Ovary (tissue), 9 donors: ENCODE data around the gene PPIF. TPM values are rescaled to one million over a fixed set of nuclear protein-coding genes. Genes with fewer than 3 reads are reported as not detected.

Source experiments
- DNase-seq, 5 donors: peaks; one replicate each; pipeline ENCODE4 v3.0.0-alpha.2; 2019 to 2020
- H3K27ac ChIP-seq, 2 donors: fragments of 200-600 bp; one replicate each; pipeline versions ENCODE4 v1.5.1 to v1.8.0; 2019 to 2022
- H3K27me3 ChIP-seq: fragments of 200-600 bp; one replicate; pipeline ENCODE4 v1.8.0; 2022
- H3K36me3 ChIP-seq: fragments of 200-600 bp; sonication (generic); one replicate; pipeline ENCODE4 v1.5.1; 2019
- H3K4me1 ChIP-seq: one replicate; pipeline ENCODE4 v1.8.1; 2013; ENCODE audit warnings: mild to moderate bottlenecking, moderate library complexity; ENCODE audit not compliant: insufficient read depth
- H3K4me3 ChIP-seq: fragments of 200-600 bp; sonication (generic); one replicate; pipeline ENCODE4 v1.5.1; 2017
- H3K9me3 ChIP-seq, 2 donors: fragments of 200-600 bp in 1 of 2; sonication (generic) in 1 of 2; one replicate each; pipeline versions ENCODE4 v1.5.1 to v1.8.1; 2013 to 2019; ENCODE audit warnings: mild to moderate bottlenecking in 1 of 2, moderate library complexity in 1 of 2
- EP300 ChIP-seq: sonication (generic); formaldehyde crosslinking; IDR thresholded peaks from one replicate; pipeline ENCODE4 v1.6.1; 2017; ENCODE audit warnings: antibody characterized with exemption
- POLR2A ChIP-seq: fragments of 450-650 bp; IDR thresholded peaks from one replicate; pipeline ENCODE4 v1.6.1; 2017; ENCODE audit warnings: antibody characterized with exemption, mild to moderate bottlenecking, moderate library complexity
- WGBS, 3 donors: extraction: QIAGEN DNeasy Blood & Tissue Kit in 1 of 3; methylation state at CpG; one replicate each; pipeline versions ENCODE4 v1.1.5 to v1.1.7; 2013 to 2017; 5-methylcytosine and 5-hydroxymethylcytosine counted together
- intact Hi-C, 4 donors: fragments of 100-400 bp; cut with DNase I; formaldehyde crosslinking; loops; one replicate each; pipeline versions ENCODE4 v1.11.0 to v1.15.1; 2022 to 2023
- polyA plus RNA-seq, 2 donors: library from polyadenylated mRNA; stranded (reverse); fragments of 200-250 nt in 1 of 2; fragments of 350-450 nt in 1 of 2; fragmentation: Illumina TruSeq in 1 of 2; extraction: RNeasy Lipid Tissue Mini Kit (QIAGEN cat#74804) in 1 of 2; gene quantifications; one replicate each; pipeline ENCODE4 v1.2.3, GENCODE V29; 2013 to 2014
- total RNA-seq, 7 donors: library from RNA; depleted of rRNA in 2 of 7; stranded (reverse); fragments of >200 nt in 2 of 7; fragmentation: NEBNext Ultra II Directional in 3 of 7; extraction: Animal tissue kit (Norgen Biotek cat#: 25700) in 3 of 7; gene quantifications; one replicate each; pipeline versions ENCODE4 v1.1.0 to v1.2.4, GENCODE V29; 2016 to 2023
- TF ChIP-seq, protein P1 (sequence below), 3 donors: fragments of 450-650 bp in 2 of 3; fragments of 200-600 bp in 1 of 3; IDR thresholded peaks; one replicate each; pipeline versions ENCODE4 v1.5.1 to v1.8.0; 2016 to 2022; ENCODE audit warnings: antibody characterized with exemption in 3 of 3, mild to moderate bottlenecking in 1 of 3
- donor health status: DM: no; HTN: no; CAD: no; lungs with moderate emphysema.
- donor health status: DM: no; HTN: no; CAD: no.
- donor health status: Bipolar disorder and iron deficiency.
- donor health status: DM: yes; HTN: yes; CAD: no.
- donor health status: DM: no; HTN: no; CAD: no.
- donor health status: DM: yes; HTN: yes; CAD: no.

PPIF gene
- total and polyA plus RNA-seq, 9 donors = 15.5 to 64.3 (median 32.3) TPM

DNA sequence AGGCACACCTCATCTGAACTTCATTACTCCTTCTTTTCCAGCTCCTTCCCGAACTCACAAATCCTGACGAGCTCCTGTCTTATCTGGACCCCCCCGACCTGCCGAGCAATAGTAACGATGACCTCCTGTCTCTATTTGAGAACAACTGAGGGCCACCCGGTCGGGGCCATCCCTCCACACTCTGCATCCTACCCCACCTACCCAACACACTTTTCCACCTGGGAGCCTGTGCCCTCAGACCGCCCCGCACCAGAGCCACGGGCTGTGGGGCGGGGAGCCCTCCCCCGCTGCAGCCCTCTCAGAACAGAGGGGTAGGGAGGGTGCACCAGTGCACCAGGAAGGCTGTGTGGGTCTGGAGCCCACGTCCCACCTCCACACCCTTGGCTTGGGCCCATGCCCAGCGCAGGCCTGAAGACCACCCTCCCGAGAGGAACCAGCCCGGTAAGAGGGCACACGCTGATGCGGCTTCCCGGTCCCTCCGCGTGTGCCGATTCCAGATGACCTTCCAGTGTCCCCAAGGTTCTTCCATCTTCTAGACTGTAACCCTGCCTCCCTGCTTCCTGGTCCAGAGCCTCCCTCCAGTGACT, 34.6 kb upstream of the PPIF start:
- intact Hi-C loops = no loop called here
- TF ChIP-seq POLR2A (no peak), EP300 (no peak)
- TF ChIP-seq, protein P1, sequence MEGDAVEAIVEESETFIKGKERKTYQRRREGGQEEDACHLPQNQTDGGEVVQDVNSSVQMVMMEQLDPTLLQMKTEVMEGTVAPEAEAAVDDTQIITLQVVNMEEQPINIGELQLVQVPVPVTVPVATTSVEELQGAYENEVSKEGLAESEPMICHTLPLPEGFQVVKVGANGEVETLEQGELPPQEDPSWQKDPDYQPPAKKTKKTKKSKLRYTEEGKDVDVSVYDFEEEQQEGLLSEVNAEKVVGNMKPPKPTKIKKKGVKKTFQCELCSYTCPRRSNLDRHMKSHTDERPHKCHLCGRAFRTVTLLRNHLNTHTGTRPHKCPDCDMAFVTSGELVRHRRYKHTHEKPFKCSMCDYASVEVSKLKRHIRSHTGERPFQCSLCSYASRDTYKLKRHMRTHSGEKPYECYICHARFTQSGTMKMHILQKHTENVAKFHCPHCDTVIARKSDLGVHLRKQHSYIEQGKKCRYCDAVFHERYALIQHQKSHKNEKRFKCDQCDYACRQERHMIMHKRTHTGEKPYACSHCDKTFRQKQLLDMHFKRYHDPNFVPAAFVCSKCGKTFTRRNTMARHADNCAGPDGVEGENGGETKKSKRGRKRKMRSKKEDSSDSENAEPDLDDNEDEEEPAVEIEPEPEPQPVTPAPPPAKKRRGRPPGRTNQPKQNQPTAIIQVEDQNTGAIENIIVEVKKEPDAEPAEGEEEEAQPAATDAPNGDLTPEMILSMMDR (IDR thresholded peaks at IDR 0.05) = no peak
- Histone ChIP-seq H3K9me3 (no peaks in the 10 kb centered on the region), H3K4me1 (peaks cover 8% of the 10 kb centered on the region), H3K36me3 (no peaks in the 10 kb centered on the region), H3K27me3 (no peaks in the 10 kb centered on the region), H3K4me3 (no peak overlapping the region), H3K27ac (no peak overlapping the region)
- WGBS, 3 donors = 86 to 93% (median 89%) methylated on average over 22 of the region's 22 CpGs
- DNase-seq = no peak

DNA sequence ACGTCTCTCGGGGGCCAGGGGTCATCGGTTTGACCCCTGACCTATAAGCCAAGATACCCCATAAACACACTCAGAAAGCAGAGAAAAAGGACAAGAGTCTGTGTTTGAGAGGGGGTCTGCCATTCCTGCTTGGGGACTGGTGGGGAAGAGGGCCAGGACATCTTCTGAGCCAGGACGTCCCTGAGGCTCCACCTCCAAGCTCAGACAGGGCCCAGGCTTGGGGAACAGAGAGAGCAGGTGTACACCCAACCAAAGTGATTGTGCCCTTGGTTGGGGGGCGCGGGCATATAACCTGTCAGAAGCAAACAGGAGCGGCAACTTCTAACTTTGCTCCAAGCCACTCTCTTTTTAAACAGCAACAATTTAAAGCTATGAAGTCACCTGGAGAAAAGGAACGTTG, 33.9 kb upstream of the PPIF start:
- intact Hi-C loops = no loop called here
- no peak overlapping the region for H3K27ac ChIP-seq
- H3K4me3 ChIP-seq = no peak overlapping the region
- TF ChIP-seq, protein P1 (IDR thresholded peaks at IDR 0.05) = no peak
- TF ChIP-seq POLR2A (no peak), EP300 (no peak)
- no peaks in the 10 kb centered on the region for H3K36me3 ChIP-seq
- peak in 1 of 5 donors; percentile 16 for DNase-seq
- H3K27me3 ChIP-seq = no peaks in the 10 kb centered on the region
- H3K9me3 ChIP-seq = no peaks in the 10 kb centered on the region
- WGBS, 3 donors = 65 to 75% (median 68%) methylated on average over 8 of the region's 8 CpGs
- peaks cover 14% of the 10 kb centered on the region for H3K4me1 ChIP-seq

DNA sequence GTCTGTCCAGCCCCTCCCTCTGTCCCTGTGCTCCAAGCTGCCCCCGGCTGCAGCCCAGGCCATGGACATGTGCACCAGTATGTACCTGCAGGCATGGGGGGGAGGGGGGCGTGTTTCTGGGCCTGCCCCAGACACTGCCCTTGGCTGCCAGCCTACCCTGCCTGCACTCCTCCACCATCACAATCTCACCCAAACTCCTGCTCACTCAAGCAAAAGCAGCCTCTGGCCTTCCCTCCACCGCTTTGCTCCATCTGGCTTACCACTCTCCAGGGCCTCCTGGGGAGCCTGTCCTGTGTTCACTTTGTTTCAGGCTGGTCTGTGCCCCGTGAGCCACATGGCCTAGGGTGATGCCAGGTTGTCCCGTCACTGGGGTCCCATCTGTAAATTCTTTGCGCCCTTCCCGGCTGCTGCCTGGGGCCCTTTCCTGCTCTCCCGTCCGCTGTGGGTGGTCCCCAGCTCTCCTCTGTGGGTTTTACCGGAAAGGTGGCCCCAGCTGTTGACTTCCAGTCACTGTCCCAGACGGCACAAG, 33.3 kb upstream of the PPIF start:
- TF ChIP-seq EP300 (no peak), POLR2A (no peak)
- TF ChIP-seq, protein P1 (IDR thresholded peaks at IDR 0.05) = no peak
- DNase-seq = peak in 1 of 5 donors; percentile 48
- H3K9me3 ChIP-seq = no peaks in the 10 kb centered on the region
- intact Hi-C loops = no loop called here
- no peaks in the 10 kb centered on the region for H3K27me3 ChIP-seq
- no peak overlapping the region for H3K27ac ChIP-seq
- no peak overlapping the region for H3K4me3 ChIP-seq
- H3K36me3 ChIP-seq = no peaks in the 10 kb centered on the region
- H3K4me1 ChIP-seq = peaks cover 14% of the 10 kb centered on the region
- WGBS, 3 donors = 71 to 82% (median 77%) methylated on average over 11 of the region's 11 CpGs

DNA sequence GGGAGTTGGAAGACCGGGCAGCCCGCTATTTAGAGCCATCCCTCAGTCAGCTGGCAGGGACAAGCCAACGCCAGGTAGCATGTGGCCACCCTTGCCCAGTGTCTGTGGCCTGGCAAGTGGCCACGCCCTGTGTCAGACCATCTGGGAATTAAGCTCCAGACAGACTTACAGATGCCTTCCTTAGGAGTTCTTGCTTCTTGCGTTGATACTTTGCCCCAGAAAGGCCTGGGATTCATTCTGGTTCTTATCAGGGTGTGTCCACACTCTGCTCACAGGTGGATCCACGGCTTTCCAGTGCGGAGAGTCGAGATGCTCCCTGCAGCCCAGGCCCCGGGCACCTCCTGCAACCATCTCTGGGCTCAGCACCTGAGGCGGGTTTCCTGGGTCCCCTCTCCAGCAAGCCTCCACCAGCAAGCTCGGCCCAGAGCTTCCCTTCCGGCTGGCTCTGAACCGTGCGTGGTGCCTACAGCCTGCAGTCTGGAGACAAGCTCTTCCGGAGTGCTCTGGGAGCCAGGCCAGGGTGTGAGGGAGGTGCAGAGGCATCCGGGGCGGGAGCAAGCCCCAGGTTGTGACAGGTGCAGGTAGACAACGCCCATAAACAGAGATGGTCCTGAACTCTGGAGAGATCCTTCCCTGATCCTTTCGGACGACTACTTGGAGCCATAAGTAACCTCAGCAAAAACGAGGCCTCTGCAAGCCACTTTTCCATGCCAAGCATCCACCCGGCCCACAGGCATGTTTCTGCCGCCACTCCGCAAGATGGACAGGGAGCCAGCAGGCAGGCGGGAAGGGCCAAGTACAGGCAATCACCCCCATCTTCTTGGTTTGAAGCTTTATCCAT, 32.3 kb upstream of the PPIF start:
- Histone ChIP-seq H3K36me3 (no peaks in the 10 kb centered on the region), H3K27me3 (no peaks in the 10 kb centered on the region), H3K4me3 (no peak overlapping the region), H3K4me1 (peaks cover 14% of the 10 kb centered on the region), H3K9me3 (no peaks in the 10 kb centered on the region), H3K27ac (no peak overlapping the region)
- TF ChIP-seq POLR2A (no peak), EP300 (no peak)
- TF ChIP-seq, protein P1 (IDR thresholded peaks at IDR 0.05) = no peak
- intact Hi-C loops = no loop called here
- peak in 1 of 5 donors; percentile 22 for DNase-seq
- 74 to 81% (median 78%) methylated on average over 23 to 25 of the region's 25 CpGs for WGBS, 3 donors
